OCI-LY7 (cell line): Measurements from ENCODE around the gene TRIM71. TPM values are rescaled to one million over a fixed set of nuclear protein-coding genes. Genes with fewer than 3 reads are reported as not detected.

Source experiments
- BruUV-seq: library from RNA; stranded (reverse); fragments of 400-500 nt; replicated peaks from 2 replicates; lab custom pipeline; 2021; lab: Mats Ljungman, UMichigan
- CTCF ChIA-PET: fragments of 300-600 bp; sonication (Branson Sonifier 250); formaldehyde crosslinking; loops from one replicate; lab custom pipeline; 2022; ENCODE audit warnings: antibody characterized with exemption; ENCODE audit not compliant: unreplicated experiment; lab: Charles Lee
- POLR2A ChIA-PET: fragments of 300-600 bp; sonication (Branson Sonifier 250); formaldehyde crosslinking; loops from one replicate; lab custom pipeline; 2022; ENCODE audit warnings: antibody characterized with exemption; lab: Charles Lee
- DNase-seq: peaks from one replicate; pipeline ENCODE4 v3.0.0-alpha.2; 2015; ENCODE audit warnings: low spot score
- H2AFZ ChIP-seq: fragments of 200-600 bp; sonication (generic), shearing (Covaris generic); 2 replicates; pipeline ENCODE4 v1.6.1; 2014; ENCODE audit warnings: mild to moderate bottlenecking, antibody characterized with exemption, low read length, moderate library complexity
- H3K27ac ChIP-seq: fragments of 200-600 bp; sonication (generic); 2 replicates; pipeline ENCODE4 v1.5.1; 2014; ENCODE audit warnings: mixed run types, low read depth, mild to moderate bottlenecking, moderate library complexity, low read length, inconsistent platforms; ENCODE audit not compliant: poor library complexity, severe bottlenecking
- H3K36me3 ChIP-seq: fragments of 200-600 bp; sonication (generic); 2 replicates; pipeline ENCODE4 v1.6.1; 2014; ENCODE audit warnings: mild to moderate bottlenecking, antibody characterized with exemption, low read length, moderate library complexity, mixed read lengths; ENCODE audit not compliant: insufficient read depth
- H3K4me1 ChIP-seq: fragments of 200-600 bp; sonication (generic); 2 replicates; pipeline ENCODE4 v1.5.1; 2014; ENCODE audit warnings: mild to moderate bottlenecking, low read length; ENCODE audit not compliant: insufficient read depth, poor library complexity, severe bottlenecking
- H3K4me2 ChIP-seq: fragments of 200-600 bp; sonication (generic); 2 replicates; pipeline ENCODE4 v1.6.1; 2014; ENCODE audit warnings: mild to moderate bottlenecking, low read length
- H3K4me3 ChIP-seq: fragments of 200-600 bp; sonication (generic); 2 replicates; pipeline ENCODE4 v1.5.1; 2014; ENCODE audit warnings: mild to moderate bottlenecking, low read depth, low read length; ENCODE audit not compliant: poor library complexity, severe bottlenecking
- H3K79me2 ChIP-seq: fragments of 200-600 bp; sonication (generic); 2 replicates; pipeline ENCODE4 v1.6.1; 2016; ENCODE audit warnings: low read depth, mild to moderate bottlenecking, low read length, moderate library complexity, mixed read lengths; ENCODE audit not compliant: insufficient read depth
- H3K9me2 ChIP-seq: fragments of 200-600 bp; sonication (generic); 2 replicates; pipeline ENCODE4 v1.6.1; 2016; ENCODE audit warnings: mild to moderate bottlenecking, low read length, mixed read lengths; ENCODE audit not compliant: insufficient read depth
- H3K9me3 ChIP-seq: fragments of 200-600 bp; sonication (generic); 2 replicates; pipeline ENCODE4 v1.6.1; 2014; ENCODE audit warnings: mild to moderate bottlenecking, mixed run types, low read length, mixed read lengths
- H4K20me1 ChIP-seq: fragments of 200-600 bp; sonication (generic); 2 replicates; pipeline ENCODE4 v1.6.1; 2014; ENCODE audit warnings: mild to moderate bottlenecking, antibody characterized with exemption, low read length, moderate library complexity, mixed read lengths; ENCODE audit not compliant: insufficient read depth
- EZH2phosphoT487 ChIP-seq: fragments of 200-600 bp; sonication (generic); IDR thresholded peaks from 2 replicates; pipeline ENCODE4 v1.6.1; 2018; ENCODE audit warnings: low read depth, borderline replicate concordance, mild to moderate bottlenecking, mixed run types, antibody characterized with exemption, low read length, moderate library complexity, mixed read lengths
- intact Hi-C: fragments of 100-400 bp; cut with micrococcal nuclease; formaldehyde crosslinking; loops from one replicate; pipeline ENCODE4 v1.10.0; 2022; ENCODE audit not compliant: unreplicated experiment
- total RNA-seq, 2 experiments: library from RNA; depleted of rRNA in 1 of 2; stranded (reverse); fragments of >200 nt in 1 of 2; shearing (Covaris generic) in 1 of 2; gene quantifications; 2 replicates each; pipeline ENCODE4 v1.2.3, GENCODE V29; 2014 to 2022
- TF ChIP-seq, protein P1 (sequence below): fragments of 200-600 bp; sonication (generic); conservative IDR thresholded peaks from 2 replicates; pipeline ENCODE4 v1.5.1; 2014; ENCODE audit warnings: mild to moderate bottlenecking, antibody characterized with exemption, low read length, moderate library complexity, mixed read lengths

TRIM71 gene
- total RNA-seq, 2 experiments from 2014 or later = not detected

DNA sequence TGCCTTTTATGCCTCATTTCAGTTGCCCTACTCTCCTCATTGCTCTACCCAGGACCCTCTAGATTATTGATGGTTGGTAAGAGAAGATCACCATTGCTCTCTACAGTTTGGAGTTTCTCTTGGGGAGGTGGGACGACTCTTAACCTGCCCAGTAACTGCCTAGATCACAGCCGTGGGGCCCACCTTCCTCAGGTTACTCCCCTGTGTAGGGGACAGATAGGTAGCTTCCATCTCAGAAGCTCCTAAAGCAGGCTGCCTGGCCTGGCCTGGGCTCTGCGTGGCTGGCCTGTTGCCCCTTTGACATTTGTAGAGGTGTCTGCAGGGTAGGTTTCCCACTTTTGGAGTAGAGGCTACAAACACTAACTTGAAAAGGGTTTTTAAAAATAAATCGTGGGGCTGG, 42.7 kb downstream of the TRIM71 start:
- DNase-seq = no peak
- intact Hi-C loops = no loop called here

GRCh38 chr3:32861681-32862080, 43.9 kb downstream of the TRIM71 start:
- TF ChIP-seq, protein P1, sequence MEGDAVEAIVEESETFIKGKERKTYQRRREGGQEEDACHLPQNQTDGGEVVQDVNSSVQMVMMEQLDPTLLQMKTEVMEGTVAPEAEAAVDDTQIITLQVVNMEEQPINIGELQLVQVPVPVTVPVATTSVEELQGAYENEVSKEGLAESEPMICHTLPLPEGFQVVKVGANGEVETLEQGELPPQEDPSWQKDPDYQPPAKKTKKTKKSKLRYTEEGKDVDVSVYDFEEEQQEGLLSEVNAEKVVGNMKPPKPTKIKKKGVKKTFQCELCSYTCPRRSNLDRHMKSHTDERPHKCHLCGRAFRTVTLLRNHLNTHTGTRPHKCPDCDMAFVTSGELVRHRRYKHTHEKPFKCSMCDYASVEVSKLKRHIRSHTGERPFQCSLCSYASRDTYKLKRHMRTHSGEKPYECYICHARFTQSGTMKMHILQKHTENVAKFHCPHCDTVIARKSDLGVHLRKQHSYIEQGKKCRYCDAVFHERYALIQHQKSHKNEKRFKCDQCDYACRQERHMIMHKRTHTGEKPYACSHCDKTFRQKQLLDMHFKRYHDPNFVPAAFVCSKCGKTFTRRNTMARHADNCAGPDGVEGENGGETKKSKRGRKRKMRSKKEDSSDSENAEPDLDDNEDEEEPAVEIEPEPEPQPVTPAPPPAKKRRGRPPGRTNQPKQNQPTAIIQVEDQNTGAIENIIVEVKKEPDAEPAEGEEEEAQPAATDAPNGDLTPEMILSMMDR = no peak
- no peak for TF ChIP-seq EZH2phosphoT487
- intact Hi-C loops = no loop called here
- no peaks in the 10 kb centered on the region for H4K20me1 ChIP-seq

More for the DNA sequence above, 42.7 kb downstream of the TRIM71 start:
- Histone ChIP-seq H3K79me2 (no peaks in the 10 kb centered on the region), H3K4me1 (no peaks in the 10 kb centered on the region), H3K9me2 (no peaks in the 10 kb centered on the region), H3K27ac (no peak overlapping the region), H4K20me1 (no peaks in the 10 kb centered on the region), H3K36me3 (no peaks in the 10 kb centered on the region), H2AFZ (no peak overlapping the region), H3K9me3 (no peaks in the 10 kb centered on the region), H3K4me3 (no peak overlapping the region), H3K4me2 (no peak overlapping the region)
- no peak for TF ChIP-seq EZH2phosphoT487
- TF ChIP-seq, protein P1 = no peak
- ChIA-PET POLR2A (no interaction called here), CTCF (no interaction called here)
- no TSS peak for BruUV-seq

GRCh38 chr3:32862247-32862935, 44.6 kb downstream of the TRIM71 start:
- no TSS peak for BruUV-seq
- TF ChIP-seq, protein P1 = no peak
- TF ChIP-seq EZH2phosphoT487 = no peak
- no peaks in the 10 kb centered on the region for H4K20me1 ChIP-seq

More at GRCh38 chr3:32861681-32862080, 43.9 kb downstream of the TRIM71 start:
- POLR2A ChIA-PET = no interaction called here
- H3K79me2 ChIP-seq = no peaks in the 10 kb centered on the region
- H3K27ac ChIP-seq = no peak overlapping the region
- H3K36me3 ChIP-seq = no peaks in the 10 kb centered on the region
- BruUV-seq = no TSS peak
- no peak overlapping the region for H3K4me2 ChIP-seq
- H3K9me2 ChIP-seq = no peaks in the 10 kb centered on the region
- DNase-seq = no peak
- H3K4me1 ChIP-seq = no peaks in the 10 kb centered on the region
- no peaks in the 10 kb centered on the region for H3K9me3 ChIP-seq
- H2AFZ ChIP-seq = no peak overlapping the region
- CTCF ChIA-PET = no interaction called here
- no peak overlapping the region for H3K4me3 ChIP-seq

More at GRCh38 chr3:32862247-32862935, 44.6 kb downstream of the TRIM71 start:
- Histone ChIP-seq H3K36me3 (no peaks in the 10 kb centered on the region), H3K27ac (no peak overlapping the region), H3K79me2 (no peaks in the 10 kb centered on the region), H2AFZ (no peak overlapping the region), H3K4me2 (no peak overlapping the region), H3K9me3 (no peaks in the 10 kb centered on the region), H3K4me3 (no peak overlapping the region), H3K9me2 (no peaks in the 10 kb centered on the region), H3K4me1 (no peaks in the 10 kb centered on the region)
- intact Hi-C loops = no loop called here
- DNase-seq = no peak
- ChIA-PET POLR2A (no interaction called here), CTCF (no interaction called here)
